ENCODE results near the gene GEMIN4. TPM values are rescaled to one million over a fixed set of nuclear protein-coding genes. Genes with fewer than 3 reads are reported as not detected.

GEMIN4 gene
- total and polyA plus RNA-seq, 2 experiments from 2014 or later, result 14.1 to 45.0 TPM

DNA sequence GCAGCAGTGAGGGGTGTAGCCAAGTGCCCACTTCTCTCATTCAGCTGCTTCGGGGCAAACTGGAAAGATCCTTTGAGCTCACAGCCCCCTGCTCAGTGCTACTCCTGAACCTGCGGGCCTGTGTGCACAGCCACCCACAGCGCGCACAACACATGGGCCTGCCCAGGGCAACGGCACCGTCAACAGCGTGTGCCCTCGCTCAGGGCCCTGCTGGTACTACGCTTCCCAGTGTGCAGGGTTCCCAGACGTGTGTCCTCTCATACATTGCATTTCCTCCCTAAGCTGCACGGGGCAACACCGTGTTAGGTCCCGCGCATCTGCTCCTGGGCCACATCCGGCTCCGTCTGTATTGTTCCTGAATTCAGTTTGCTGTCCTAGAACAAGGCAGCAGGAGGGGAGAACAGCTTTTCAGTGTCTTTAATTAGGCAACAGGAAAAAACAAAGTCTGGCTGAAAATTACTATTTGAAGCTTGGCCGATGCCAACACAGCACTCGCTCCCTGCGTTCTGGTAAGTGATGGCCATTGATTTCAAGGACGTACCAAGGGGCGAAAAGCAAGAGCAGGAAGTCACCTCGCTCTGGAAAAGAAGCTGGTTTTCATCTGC lies 45.3 kb upstream of the GEMIN4 start:
- Mint-ChIP-seq H3K9me3 (no peaks in the 10 kb centered on the region; the same call in 2 of the 3 replicates), H3K27me3 (ENCODE audit: insufficient read depth, low read depth, poor library complexity) (peaks cover 26% of the 10 kb centered on the region), H3K36me3 (ENCODE audit: low read depth) (peaks cover 18% of the 10 kb centered on the region), H3K4me1 (peaks cover 12% of the 10 kb centered on the region), H3K27ac (no peak overlapping the region), H3K4me3 (no peak overlapping the region)
- H3F3A ChIP-seq (replicated peaks; ENCODE audit: low read depth), result 0 out of 2 replicates have a peak, but pooled peaks cover 4% of the 10 kb centered on the region
- H3K36me3 ChIP-seq (ENCODE audit: insufficient read depth), result no peaks in the 10 kb centered on the region; the same call in 1 of the 2 replicates
- H3K27ac ChIP-seq (ENCODE audit: low read depth), result no peak overlapping the region
- no peaks in the 10 kb centered on the region for H3K79me2 ChIP-seq (replicated peaks; ENCODE audit: insufficient read depth)
- H2AFZ ChIP-seq, result no peak overlapping the region
- TF ChIP-seq EZH2 (IDR thresholded peaks at IDR 0.05; ENCODE audit: low read depth, unreplicated experiment) (no peak), CREB1 (CRISPR knock-in tag; IDR thresholded peaks at IDR 0.05; ENCODE audit: low read depth) (no peak), NANOG (IDR thresholded peaks at IDR 0.05; ENCODE audit: borderline replicate concordance) (no peak), ZNF331 (CRISPR knock-in tag; IDR thresholded peaks at IDR 0.05; ENCODE audit: low read depth) (no peak), STAT1 (IDR thresholded peaks at IDR 0.05; ENCODE audit: unreplicated experiment) (no peak), EZH2phosphoT487 (IDR thresholded peaks at IDR 0.05; ENCODE audit: unreplicated experiment) (no peak), JUNB (IDR thresholded peaks at IDR 0.05; ENCODE audit: unreplicated experiment) (no peak), CTCF (conservative IDR thresholded peaks at IDR 0.05; ENCODE audit: low read depth in 2 of 2) (no peak), ZNF114 (CRISPR knock-in tag; IDR thresholded peaks at IDR 0.05) (no peak), POLR2AphosphoS5 (IDR thresholded peaks at IDR 0.05; ENCODE audit: low read depth) (no peak)
- TF ChIP-seq, protein P1, sequence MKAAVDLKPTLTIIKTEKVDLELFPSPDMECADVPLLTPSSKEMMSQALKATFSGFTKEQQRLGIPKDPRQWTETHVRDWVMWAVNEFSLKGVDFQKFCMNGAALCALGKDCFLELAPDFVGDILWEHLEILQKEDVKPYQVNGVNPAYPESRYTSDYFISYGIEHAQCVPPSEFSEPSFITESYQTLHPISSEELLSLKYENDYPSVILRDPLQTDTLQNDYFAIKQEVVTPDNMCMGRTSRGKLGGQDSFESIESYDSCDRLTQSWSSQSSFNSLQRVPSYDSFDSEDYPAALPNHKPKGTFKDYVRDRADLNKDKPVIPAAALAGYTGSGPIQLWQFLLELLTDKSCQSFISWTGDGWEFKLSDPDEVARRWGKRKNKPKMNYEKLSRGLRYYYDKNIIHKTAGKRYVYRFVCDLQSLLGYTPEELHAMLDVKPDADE (IDR thresholded peaks at IDR 0.05), result no peak
- TF ChIP-seq, protein P2, sequence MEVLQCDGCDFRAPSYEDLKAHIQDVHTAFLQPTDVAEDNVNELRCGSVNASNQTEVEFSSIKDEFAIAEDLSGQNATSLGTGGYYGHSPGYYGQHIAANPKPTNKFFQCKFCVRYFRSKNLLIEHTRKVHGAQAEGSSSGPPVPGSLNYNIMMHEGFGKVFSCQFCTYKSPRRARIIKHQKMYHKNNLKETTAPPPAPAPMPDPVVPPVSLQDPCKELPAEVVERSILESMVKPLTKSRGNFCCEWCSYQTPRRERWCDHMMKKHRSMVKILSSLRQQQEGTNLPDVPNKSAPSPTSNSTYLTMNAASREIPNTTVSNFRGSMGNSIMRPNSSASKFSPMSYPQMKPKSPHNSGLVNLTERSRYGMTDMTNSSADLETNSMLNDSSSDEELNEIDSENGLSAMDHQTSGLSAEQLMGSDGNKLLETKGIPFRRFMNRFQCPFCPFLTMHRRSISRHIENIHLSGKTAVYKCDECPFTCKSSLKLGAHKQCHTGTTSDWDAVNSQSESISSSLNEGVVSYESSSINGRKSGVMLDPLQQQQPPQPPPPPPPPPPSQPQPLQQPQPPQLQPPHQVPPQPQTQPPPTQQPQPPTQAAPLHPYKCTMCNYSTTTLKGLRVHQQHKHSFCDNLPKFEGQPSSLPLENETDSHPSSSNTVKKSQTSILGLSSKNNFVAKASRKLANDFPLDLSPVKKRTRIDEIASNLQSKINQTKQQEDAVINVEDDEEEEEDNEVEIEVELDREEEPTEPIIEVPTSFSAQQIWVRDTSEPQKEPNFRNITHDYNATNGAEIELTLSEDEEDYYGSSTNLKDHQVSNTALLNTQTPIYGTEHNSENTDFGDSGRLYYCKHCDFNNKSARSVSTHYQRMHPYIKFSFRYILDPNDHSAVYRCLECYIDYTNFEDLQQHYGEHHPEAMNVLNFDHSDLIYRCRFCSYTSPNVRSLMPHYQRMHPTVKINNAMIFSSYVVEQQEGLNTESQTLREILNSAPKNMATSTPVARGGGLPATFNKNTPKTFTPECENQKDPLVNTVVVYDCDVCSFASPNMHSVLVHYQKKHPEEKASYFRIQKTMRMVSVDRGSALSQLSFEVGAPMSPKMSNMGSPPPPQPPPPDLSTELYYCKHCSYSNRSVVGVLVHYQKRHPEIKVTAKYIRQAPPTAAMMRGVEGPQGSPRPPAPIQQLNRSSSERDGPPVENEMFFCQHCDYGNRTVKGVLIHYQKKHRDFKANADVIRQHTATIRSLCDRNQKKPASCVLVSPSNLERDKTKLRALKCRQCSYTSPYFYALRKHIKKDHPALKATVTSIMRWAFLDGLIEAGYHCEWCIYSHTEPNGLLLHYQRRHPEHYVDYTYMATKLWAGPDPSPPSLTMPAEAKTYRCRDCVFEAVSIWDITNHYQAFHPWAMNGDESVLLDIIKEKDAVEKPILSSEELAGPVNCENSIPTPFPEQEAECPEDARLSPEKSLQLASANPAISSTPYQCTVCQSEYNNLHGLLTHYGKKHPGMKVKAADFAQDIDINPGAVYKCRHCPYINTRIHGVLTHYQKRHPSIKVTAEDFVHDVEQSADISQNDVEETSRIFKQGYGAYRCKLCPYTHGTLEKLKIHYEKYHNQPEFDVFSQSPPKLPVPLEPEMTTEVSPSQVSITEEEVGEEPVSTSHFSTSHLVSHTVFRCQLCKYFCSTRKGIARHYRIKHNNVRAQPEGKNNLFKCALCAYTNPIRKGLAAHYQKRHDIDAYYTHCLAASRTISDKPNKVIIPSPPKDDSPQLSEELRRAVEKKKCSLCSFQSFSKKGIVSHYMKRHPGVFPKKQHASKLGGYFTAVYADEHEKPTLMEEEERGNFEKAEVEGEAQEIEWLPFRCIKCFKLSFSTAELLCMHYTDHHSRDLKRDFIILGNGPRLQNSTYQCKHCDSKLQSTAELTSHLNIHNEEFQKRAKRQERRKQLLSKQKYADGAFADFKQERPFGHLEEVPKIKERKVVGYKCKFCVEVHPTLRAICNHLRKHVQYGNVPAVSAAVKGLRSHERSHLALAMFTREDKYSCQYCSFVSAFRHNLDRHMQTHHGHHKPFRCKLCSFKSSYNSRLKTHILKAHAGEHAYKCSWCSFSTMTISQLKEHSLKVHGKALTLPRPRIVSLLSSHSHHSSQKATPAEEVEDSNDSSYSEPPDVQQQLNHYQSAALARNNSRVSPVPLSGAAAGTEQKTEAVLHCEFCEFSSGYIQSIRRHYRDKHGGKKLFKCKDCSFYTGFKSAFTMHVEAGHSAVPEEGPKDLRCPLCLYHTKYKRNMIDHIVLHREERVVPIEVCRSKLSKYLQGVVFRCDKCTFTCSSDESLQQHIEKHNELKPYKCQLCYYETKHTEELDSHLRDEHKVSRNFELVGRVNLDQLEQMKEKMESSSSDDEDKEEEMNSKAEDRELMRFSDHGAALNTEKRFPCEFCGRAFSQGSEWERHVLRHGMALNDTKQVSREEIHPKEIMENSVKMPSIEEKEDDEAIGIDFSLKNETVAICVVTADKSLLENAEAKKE (CRISPR knock-in tag; IDR thresholded peaks at IDR 0.05), result no peak
- TF ChIP-seq, protein P3, sequence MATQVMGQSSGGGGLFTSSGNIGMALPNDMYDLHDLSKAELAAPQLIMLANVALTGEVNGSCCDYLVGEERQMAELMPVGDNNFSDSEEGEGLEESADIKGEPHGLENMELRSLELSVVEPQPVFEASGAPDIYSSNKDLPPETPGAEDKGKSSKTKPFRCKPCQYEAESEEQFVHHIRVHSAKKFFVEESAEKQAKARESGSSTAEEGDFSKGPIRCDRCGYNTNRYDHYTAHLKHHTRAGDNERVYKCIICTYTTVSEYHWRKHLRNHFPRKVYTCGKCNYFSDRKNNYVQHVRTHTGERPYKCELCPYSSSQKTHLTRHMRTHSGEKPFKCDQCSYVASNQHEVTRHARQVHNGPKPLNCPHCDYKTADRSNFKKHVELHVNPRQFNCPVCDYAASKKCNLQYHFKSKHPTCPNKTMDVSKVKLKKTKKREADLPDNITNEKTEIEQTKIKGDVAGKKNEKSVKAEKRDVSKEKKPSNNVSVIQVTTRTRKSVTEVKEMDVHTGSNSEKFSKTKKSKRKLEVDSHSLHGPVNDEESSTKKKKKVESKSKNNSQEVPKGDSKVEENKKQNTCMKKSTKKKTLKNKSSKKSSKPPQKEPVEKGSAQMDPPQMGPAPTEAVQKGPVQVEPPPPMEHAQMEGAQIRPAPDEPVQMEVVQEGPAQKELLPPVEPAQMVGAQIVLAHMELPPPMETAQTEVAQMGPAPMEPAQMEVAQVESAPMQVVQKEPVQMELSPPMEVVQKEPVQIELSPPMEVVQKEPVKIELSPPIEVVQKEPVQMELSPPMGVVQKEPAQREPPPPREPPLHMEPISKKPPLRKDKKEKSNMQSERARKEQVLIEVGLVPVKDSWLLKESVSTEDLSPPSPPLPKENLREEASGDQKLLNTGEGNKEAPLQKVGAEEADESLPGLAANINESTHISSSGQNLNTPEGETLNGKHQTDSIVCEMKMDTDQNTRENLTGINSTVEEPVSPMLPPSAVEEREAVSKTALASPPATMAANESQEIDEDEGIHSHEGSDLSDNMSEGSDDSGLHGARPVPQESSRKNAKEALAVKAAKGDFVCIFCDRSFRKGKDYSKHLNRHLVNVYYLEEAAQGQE (IDR thresholded peaks at IDR 0.05; ENCODE audit: unreplicated experiment), result no peak
- no peak overlapping the region for H3K4me3 ChIP-seq
- DNase-seq (ENCODE audit: low spot score) (no peak), ATAC-seq (no peak)
- no peaks in the 10 kb centered on the region for H3K9me2 ChIP-seq (ENCODE audit: insufficient read depth)
- H3K4me1 ChIP-seq (ENCODE audit: insufficient read depth), result no peaks in the 10 kb centered on the region
- no peaks in the 10 kb centered on the region for H3K27me3 ChIP-seq (ENCODE audit: insufficient read depth)
- peaks cover 4% of the 10 kb centered on the region for H4K20me1 ChIP-seq (replicated peaks; ENCODE audit: insufficient read depth)
- H3K4me2 ChIP-seq, result no peak overlapping the region
